A673 (cell line): Measurements from ENCODE around the gene SERINC5.

ENCODE experiments used
- CTCF ChIP-seq: fragments of 300-800, 200-600 bp; sonication (generic); conservative IDR thresholded peaks from 2 replicates; pipeline ENCODE4 v1.5.1; 2017; ENCODE audit warnings: low read depth, mild to moderate bottlenecking, antibody characterized with exemption, low read length, moderate library complexity, mixed read lengths
- EZH2 ChIP-seq: fragments of 200-600 bp; sonication (generic); IDR thresholded peaks from 2 replicates; pipeline ENCODE4 v1.6.1; 2017; ENCODE audit warnings: borderline replicate concordance, low read depth, mild to moderate bottlenecking, mixed read lengths, antibody characterized with exemption, low read length; ENCODE audit not compliant: poor library complexity, severe bottlenecking

GRCh38 chr5:80152778-80153177 is 103.1 kb downstream of the SERINC5 start:
- TF ChIP-seq CTCF (no peak), EZH2 (no peak)
